T-helper 2 cell (primary cell): ENCODE measurements around the gene ATP6V1G2.
"Not testable (repeated sequence)": the region's sequence is repeated elsewhere in the genome, so short reads cannot be mapped to it uniquely, and the experiment has no call there.

Source experiments
- DNase-seq, 5 experiments: peaks; one replicate each; pipeline versions ENCODE4 v3.0.0 to v3.0.0-alpha.2; 2012 to 2022
- total RNA-seq, 2 donors: gene quantifications; one replicate each; lab custom pipeline; 2026; lab: John Stamatoyannopoulos, UW

The ATP6V1G2 gene
- total RNA-seq = 0.31 to 2.2 reads per million in 2 donors

DNA sequence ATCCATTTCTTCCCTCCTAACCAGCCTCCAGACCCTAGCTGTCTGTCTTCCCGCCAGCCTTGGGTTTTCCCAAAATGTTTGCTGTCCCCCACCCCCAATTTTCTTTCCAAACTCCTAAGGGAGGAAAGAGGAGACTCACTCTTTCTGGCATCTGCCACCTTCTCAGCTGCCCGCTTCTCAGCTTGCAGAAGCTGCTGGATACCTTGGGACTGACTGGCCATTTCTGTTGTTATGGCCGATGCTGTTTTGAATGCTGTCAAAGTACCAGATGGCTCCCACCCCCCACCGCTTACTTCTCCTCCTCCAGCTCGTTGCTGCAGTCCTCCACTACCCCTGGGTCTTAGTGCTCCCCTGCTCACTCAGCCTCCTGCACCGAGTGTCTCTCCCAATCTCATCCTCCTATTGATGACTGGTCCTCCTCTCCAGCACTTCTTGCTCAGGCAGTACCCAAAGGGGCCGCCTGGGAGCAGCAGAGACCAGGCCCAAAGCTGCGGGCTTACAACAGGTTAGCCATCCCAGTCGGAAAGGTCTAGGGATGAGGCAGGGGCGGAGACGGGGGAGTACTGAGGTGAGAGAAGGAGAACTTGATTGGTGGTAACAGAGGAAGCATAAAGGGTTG lies at the start of gene ATP6V1G2:
ATP6V1G2 (minus strand) TSS at position 270 of the 619 bp plus-strand sequence; CDS start at position 221, 49 bp downstream.
- peak; percentile 52 to 90 (median 78) for DNase-seq

DNA sequence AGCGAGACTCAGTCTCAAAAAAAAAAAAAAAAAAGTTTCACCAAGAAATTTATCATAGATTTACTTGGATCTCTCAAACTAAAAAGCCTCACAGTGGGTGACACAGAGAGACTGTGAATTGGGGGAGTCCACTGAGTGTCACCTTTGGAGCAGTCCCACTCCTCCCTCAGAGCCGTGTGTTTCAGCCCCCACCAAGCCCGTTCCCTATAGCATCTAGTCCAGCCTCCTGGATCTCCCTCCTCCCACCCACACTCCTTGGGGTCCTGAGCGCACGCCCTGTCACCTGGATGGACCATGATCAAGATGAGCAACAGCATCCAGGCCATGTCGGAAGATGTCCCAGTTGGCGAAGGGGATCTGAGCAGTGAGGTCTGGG lies 46.0 kb upstream of the ATP6V1G2 start:
- DNase-seq = no peak

DNA sequence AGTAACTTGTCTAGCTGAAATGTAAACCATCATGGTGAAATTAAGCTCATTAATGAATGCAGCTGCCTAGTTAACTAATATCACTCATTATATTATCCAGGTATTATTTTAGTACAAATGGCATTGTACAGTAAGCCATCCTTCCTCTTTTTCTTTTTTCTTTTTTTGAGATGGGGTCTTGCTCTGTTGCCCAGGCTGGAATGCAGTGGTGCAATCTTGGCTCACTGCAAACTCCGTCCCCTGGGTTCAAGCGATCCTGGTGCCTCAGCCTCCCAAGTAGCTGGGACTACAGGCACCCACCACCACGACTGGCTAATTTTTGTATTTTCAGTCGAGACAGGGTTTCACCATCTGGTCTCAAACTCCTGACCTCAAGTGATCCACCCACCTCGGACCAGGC lies 44.3 kb upstream of the ATP6V1G2 start:
- not testable (repeated sequence) for DNase-seq

DNA sequence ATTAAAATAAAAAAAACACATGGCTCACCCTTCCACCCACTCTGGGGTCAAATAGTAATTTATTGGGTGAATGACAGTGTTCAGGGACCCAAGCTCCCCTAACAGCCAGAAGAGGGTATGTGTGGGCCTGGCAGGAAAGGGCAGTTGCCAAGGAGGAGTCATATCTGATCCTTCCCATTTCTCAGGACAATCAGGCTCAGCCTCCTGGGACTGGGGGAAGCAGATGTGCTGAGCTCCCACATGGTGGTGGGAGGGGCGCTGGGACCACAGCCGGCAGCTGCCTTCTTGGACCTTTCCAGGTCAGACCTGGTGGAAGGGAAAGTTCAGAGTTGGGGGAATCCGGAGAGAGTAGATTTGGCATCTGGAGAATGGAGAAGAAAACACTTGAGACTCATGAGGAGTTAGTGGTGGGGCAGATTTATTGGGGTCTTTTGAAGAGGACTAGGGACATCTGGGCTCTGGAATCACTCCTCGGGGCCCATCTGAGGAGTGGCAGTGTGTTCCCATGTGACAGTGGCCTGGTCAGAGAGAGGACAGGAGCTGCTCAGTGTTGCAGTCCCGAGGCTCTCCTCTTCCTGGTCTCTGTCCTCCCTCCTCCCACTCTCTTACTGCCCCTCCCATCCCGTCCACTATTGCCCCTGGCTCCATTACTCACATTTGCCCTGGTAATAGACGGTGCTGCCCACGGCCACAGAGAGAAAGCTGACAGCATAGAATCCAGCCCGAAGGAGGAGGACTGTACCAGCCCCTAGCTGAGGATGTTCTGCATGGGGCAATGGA lies 42.7 kb upstream of the ATP6V1G2 start:
- DNase-seq = no peak

DNA sequence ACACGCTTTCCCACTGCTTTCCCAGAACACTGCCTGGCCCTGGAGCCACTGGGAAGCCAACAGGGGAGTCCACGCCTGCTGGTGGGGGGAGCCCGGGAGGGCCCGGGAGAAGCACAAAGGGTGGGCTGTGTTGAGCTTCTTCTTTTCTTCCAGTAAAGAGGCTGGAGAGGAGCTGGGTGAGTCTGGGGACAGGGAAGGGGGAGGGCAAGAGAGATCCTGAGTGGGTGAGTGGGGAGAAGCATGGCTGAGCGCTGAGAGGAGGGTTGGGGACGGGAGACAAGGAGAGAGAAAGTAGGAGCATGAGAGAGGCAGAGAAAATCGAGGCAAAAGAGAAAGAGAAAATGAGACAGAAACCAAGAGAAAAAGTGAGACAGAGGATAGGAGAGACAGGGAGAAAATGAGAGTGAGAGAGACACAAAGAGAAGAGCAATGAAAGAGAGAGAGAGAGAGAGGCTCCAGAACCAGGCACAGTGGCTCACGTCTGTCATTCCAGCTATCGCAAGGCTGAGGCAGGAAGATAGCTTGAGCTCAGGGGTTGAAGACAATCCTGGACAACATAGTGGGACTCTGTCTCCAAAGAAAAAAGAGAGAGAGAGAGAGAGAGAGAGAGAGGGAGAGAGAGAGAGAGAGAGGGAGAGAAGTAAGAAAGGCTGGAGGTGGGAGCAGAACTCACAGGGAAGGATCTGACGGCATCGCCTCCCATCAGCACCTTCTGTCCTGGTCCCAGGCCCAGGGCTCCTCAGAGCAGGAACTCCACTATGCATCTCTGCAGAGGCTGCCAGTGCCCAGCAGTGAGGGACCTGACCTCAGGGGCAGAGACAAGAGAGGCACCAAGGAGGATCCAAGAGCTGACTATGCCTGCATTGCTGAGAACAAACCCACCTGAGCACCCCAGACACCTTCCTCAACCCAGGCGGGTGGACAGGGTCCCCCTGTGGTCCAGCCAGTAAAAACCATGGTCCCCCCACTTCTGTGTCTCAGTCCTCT lies 41.7 kb upstream of the ATP6V1G2 start:
- DNase-seq = peak in 1 of 5 experiments; percentile 33

DNA sequence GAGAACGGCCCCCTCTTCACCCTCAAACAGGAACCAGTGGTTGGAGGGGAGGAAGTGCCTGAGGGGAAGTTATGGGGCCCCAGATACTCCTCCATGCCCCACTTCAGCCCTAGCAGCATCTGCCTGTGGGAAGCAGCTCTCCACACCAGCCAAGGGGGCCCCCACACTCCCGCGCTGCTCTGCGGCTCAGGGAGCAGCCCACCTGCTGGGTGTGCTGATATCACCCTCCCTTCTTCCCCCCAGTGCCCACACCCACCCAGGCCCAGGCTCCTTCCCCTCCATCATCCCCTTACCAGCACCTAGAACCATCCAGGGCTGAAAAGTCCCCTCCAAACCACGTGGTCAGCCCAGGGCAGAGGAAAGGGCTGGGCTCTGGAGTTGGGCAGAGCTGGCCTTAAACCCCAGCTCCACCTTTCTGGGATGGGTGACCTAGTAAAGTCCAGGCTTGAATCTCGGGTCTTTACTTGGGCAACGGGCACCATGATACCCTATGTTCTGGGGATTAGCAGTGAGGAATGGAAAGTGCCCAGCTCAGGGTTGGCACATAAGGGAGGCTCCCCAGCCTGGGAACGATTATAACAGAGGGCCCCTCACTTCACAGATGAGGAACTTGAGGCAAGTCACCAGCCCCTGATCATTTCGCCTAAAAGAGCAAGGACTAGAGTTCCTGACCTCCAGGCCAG lies 40.3 kb upstream of the ATP6V1G2 start:
- DNase-seq = peak in 3 of 5 experiments; percentile 28 to 68 (median 58)

DNA sequence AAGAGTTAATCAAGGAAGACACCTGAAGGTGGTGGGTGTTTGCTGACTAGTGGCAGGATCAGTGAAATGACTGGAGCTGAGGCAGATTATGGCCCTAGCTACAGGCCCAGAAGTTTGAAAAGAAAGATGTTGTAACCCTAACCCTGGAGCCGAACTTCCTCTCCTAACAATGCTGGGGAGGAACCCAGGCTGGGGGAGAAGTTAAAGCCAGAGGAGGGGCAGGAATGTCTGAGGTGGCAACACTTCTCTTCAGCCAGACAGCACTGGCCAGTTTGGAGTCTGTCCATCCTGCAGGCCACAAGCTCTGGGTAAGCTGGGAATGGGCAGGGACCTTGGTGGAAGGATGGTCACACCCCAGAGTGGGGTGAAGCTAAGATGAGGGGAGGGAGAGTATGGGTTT lies 39.6 kb upstream of the ATP6V1G2 start, which contains the start of gene LST1:
LST1 (plus strand) TSS at position 270 of the 400 bp plus-strand sequence. CDS start 1,023 bp downstream, outside the sequence.
- peak in 1 of 5 experiments; percentile 26 for DNase-seq

DNA sequence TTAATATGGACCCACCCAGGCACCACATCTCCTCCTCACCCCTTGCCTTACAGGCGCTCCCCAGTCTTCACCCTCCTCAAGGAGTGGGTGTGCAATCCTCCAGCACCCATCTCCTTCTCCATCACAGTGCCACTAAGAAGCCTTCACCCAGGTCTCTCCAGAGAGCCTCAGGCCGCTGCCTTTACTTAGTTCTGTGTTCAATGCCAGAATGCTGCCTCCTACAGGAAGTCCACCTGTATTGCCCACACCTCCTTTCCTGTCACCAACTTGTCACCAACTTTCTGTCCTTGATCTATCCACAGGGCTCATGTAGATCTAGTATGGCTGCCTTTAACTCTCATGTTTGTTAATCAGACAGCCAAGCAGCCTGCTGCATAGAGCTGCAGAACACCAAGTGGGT lies 39.1 kb upstream of the ATP6V1G2 start:
- peak in 2 of 5 experiments; percentile 35 to 84 for DNase-seq

DNA sequence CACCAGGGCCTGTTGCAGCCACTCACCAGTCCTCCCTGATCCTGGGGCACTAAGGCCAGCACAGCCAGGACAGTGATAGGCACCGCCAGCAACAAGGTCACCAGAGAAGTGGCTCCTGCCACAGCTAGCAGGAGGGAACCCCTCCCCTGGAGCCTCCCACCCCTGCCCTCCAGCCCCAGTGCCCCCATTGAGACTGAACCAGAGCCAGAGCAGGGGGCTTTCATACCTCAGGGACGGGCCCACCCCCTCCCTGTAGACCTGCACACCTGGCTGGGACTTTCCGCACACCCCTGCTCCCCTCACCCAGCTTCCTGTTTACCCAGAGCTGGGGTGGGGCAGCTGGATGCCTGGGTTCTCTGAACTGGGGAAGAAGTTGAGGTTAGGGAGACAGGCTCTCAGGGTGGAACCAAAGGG lies 35.8 kb upstream of the ATP6V1G2 start, which contains the start of gene LTB:
LTB (minus strand) TSS at position 195 of the 414 bp plus-strand sequence; CDS start at position 188, 7 bp downstream.
- peak in 4 of 5 experiments; percentile 53 to 72 (median 64) for DNase-seq

DNA sequence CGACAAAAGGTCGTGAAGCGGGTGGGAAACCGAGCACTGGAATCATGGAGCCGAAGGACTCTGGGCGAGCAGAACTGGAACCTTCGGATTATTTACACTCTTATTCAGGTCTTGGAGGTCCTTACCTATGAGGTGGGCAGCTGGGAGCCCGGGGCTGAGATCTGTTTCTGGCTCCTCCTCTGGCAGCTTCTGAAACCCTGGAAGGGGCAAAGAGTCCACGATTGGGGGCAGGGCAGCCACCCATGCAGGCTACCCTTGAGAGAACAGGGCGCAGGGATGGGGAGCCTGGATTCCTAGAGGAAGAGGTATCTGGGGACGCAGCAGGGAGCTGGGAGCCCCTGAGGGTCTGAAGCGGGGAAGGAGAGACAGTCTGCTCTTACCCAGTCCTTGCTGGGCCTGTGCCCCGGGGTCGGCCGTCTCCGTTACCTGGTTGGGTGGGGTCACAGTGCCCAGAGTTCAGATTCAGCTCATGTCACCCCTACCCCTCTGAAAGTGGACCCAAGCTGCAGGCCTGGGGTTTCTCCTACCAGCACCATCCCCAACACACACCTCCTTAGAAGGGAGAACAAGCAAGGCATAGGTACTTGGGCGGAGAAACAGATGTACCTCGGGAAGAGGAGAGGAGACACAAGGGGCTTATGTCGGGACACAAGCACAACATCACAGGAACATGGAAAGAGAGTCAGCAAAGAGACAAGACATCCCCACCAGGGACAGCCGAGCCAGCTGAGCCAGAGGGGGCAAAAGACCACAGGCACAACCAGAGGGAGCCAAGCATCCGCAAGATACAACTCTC lies 35.2 kb upstream of the ATP6V1G2 start:
- peak in 1 of 5 experiments; percentile 30 for DNase-seq

DNA sequence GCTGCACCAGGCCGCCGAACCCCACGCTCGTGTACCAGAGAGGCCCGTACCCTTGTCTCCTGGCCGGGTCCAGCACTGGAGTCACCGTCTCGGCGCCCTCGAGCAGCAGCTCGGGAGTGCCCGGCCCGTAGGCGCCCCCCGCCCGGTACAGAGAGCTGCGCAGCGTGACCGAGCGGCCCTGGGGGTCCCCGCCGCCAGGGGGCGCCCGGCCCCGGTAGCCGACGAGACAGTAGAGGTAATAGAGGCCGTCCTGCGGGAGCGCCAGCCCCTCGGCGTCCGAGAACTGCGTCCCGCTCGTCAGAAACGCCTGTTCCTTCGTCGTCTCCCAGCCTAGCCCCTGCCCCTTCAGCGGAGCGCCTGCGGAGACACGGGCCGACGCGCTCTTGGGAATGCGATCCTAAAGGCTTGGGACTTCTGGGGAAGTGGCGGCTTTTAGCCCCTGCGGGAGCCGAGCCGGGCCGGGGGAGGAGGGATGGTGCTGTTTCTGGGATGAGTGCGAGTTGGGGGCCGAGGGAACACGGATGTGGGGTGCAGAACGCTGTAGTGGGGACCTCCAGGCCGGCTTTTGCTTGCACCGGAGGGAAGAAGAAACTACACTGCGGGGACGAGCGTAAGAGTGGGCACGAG lies 34.5 kb upstream of the ATP6V1G2 start:
- DNase-seq = peak; percentile 78 to 85 (median 84)

DNA sequence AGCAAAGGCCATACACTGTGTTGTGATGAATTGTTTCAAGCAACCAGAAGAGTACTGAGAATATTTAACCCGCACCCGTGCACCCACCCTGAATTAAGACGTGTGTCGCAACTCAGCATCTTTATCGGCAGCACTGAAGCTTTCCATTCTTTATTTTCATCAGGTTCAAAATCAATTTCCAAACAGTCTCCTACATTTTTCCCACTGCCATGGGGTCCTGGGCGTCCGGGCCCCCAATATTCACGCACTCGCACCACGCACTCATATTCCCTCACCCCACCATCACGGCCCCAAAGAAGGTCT lies 34.0 kb upstream of the ATP6V1G2 start:
- DNase-seq = no peak

DNA sequence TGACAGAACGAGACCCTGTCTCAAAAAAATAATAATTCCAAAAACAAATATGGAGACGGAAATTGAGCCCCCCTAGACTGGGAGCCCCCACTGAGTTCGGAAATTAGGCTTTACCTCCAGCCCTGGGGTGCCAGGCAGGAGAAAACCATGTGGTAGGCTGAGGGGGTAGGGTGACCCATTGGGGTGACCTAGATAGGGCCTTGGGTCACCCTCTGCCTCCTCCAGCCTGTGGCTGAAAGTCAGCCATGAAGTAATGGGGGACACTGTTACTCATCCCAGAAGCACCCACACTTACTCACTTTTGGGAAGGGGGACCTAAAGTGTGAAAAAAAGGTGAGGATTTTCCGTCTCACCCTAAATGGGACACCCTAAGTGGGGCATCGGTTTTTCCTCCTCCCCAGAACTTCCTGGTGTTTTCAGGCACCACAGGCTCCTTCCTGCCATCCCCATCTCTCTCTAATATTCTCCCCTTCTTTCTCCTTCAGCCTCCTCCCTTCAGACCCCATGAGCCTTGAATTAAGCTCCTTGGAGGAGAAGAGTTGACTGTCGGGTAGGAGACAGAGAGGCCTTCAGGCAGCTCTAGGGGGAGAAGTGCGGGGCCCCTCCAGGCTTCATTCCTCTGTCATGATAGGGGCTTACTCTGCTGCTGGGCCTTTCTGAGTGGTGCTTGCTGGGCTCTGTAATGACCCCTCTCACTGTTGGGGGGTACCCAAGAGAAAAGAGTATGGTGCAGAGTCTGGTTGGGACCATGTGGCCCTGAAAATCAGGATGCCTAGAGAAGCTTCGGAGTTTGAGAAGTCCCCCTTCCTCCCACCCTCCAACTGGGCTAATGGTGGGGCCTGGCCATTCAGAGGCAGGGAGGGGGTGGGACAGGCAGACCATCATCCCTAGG lies 33.4 kb upstream of the ATP6V1G2 start:
- no peak for DNase-seq

DNA sequence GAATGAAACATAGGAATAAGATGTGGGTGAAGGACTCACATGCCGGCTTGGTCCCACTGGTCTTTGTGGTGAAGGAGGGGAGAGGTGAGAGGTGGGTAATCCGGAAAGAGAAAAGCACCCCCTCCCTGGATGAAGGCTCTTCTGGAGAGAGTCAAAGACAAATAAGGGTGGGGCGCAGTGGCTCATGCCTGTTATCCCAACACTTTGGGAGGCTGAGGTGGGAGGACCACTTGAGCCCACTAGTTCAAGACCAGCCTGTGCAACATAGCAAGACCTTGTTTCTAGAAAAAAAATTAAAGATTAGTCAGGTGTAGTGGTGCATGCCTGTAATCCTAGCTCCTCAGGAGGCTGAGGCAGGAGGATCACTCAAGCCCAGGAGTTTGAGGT lies 32.7 kb upstream of the ATP6V1G2 start:
- DNase-seq = no peak

DNA sequence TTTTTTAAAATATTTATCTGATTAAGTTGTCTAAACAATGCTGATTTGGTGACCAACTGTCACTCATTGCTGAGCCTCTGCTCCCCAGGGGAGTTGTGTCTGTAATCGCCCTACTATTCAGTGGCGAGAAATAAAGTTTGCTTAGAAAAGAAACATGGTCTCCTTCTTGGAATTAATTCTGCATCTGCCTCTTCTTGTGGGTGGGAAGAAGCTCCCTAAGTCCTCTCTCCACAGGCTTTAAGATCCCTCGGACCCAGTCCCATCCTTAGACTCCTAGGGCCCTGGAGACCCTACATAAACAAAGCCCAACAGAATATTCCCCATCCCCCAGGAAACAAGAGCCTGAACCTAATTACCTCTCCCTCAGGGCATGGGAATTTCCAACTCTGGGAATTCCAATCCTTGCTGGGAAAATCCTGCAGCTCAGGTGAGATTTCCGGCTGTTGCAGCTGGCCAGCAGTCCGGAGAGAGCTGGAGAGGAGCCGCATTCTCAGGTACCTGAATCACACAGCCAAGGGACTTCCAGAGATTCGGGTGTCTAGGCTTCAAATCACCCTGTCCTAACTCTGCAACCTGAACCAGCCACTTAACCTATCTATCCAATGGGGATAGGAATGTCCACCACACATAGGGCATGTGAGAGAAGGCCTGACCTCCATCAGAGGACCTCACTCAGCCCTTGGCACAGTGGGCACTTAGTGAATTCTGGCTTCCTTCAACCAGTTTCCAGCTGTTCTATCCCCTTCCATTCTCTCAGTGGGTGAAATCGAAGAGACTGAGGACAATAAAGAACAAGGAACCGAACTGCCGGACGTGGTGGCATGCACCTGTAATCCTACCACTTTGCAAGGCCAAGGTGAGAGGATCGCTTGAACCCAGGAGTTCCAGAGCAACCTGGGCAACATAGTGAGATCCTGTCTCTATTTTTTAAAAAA lies 32.0 kb upstream of the ATP6V1G2 start:
- DNase-seq = no peak

DNA sequence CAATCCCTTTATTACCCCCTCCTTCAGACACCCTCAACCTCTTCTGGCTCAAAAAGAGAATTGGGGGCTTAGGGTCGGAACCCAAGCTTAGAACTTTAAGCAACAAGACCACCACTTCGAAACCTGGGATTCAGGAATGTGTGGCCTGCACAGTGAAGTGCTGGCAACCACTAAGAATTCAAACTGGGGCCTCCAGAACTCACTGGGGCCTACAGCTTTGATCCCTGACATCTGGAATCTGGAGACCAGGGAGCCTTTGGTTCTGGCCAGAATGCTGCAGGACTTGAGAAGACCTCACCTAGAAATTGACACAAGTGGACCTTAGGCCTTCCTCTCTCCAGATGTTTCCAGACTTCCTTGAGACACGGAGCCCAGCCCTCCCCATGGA lies 31.2 kb upstream of the ATP6V1G2 start:
- no peak for DNase-seq

DNA sequence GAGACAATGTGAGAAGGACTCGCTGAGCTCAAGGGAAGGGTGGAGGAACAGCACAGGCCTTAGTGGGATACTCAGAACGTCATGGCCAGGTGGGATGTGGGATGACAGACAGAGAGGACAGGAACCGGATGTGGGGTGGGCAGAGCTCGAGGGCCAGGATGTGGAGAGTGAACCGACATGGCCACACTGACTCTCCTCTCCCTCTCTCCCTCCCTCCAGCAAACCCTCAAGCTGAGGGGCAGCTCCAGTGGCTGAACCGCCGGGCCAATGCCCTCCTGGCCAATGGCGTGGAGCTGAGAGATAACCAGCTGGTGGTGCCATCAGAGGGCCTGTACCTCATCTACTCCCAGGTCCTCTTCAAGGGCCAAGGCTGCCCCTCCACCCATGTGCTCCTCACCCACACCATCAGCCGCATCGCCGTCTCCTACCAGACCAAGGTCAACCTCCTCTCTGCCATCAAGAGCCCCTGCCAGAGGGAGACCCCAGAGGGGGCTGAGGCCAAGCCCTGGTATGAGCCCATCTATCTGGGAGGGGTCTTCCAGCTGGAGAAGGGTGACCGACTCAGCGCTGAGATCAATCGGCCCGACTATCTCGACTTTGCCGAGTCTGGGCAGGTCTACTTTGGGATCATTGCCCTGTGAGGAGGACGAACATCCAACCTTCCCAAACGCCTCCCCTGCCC lies 30.6 kb upstream of the ATP6V1G2 start:
- peak in 2 of 5 experiments; percentile 73 to 90 for DNase-seq
